ENCODE results near the gene DGAT2L6. TPM values are rescaled to one million over a fixed set of nuclear protein-coding genes. Genes with fewer than 3 reads are reported as not detected.

DGAT2L6 gene
- polyA plus RNA-seq, 1 donor from 2014 or later = not detected

DNA sequence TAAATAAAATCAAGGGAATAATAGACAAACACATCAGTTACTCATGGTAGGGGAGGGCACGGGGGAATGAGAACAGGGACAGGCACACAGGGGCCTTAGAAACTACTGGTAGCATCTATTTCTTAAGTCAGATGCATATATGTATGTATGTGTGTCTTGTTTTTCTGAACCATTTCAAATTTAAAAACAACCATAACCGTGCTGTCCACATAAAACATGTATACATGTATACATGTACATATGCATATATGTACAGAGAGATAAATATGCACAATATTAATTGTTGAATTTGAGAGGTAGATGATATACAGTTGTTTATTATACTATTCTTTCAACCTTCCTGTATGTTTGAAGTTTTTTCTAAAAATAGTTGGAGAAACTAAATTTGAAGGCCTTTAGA lies 49.4 kb downstream of the DGAT2L6 start:
- no peaks in the 10 kb centered on the region for H4K20me1 ChIP-seq (ENCODE audit: insufficient read depth)
- TF ChIP-seq MXI1 (conservative IDR thresholded peaks at IDR 0.05; ENCODE audit: poor library complexity, severe bottlenecking) = no peak
- H2AFZ ChIP-seq (ENCODE audit: low read depth, low read length) = no peak overlapping the region
- no peaks in the 10 kb centered on the region for H3K9me3 ChIP-seq (ENCODE audit: low read length)
- H3K9me2 ChIP-seq (ENCODE audit: insufficient read depth, low read length) = no peaks in the 10 kb centered on the region
- no peaks in the 10 kb centered on the region for H3K79me2 ChIP-seq (replicated peaks; ENCODE audit: insufficient read depth, low read length)
- H3K4me2 ChIP-seq (ENCODE audit: low read length) = no peak overlapping the region
- H3K9ac ChIP-seq (ENCODE audit: low read length) = no peak overlapping the region
- H3F3A ChIP-seq (ENCODE audit: insufficient read depth, low read length, poor library complexity, severe bottlenecking) = no peaks in the 10 kb centered on the region
- no peak overlapping the region for H3K4me3 ChIP-seq (ENCODE audit: low read length)
- H3K27ac ChIP-seq (ENCODE audit: low read length) = no peak overlapping the region
- no peaks in the 10 kb centered on the region for H3K27me3 ChIP-seq (ENCODE audit: insufficient read depth, low read depth, low read length)
- no peaks in the 10 kb centered on the region for H3K36me3 ChIP-seq (ENCODE audit: insufficient read depth, low read length)

DNA sequence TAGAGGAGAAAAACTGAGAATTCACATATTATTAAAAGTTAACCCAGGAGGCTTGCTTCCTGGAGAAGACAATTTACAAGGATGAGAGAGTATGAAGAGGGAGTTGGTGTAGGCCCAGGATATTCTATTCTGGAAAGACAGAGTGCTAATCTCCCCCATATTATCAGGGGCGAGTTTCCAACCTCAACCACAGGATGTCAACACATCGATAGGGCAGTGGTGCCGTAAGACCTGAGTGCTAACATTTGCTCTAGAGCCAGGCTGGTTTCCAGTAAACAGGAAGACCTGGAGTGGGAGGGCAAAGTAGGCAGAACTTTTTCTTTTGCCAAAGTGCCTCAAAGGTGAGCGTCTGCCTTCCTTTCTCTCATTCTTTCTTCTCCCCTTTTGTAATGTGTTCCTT lies 54.4 kb downstream of the DGAT2L6 start:
- Histone ChIP-seq H3K79me2 (replicated peaks; ENCODE audit: insufficient read depth, low read length) (no peaks in the 10 kb centered on the region), H3K9me3 (ENCODE audit: low read length) (no peaks in the 10 kb centered on the region), H3F3A (ENCODE audit: insufficient read depth, low read length, poor library complexity, severe bottlenecking) (no peaks in the 10 kb centered on the region), H3K4me3 (ENCODE audit: low read length) (no peak overlapping the region), H3K27ac (ENCODE audit: low read length) (no peak overlapping the region), H3K27me3 (ENCODE audit: insufficient read depth, low read depth, low read length) (no peaks in the 10 kb centered on the region), H3K9me2 (ENCODE audit: insufficient read depth, low read length) (no peaks in the 10 kb centered on the region), H3K4me2 (ENCODE audit: low read length) (no peak overlapping the region), H2AFZ (ENCODE audit: low read depth, low read length) (no peak overlapping the region), H3K36me3 (ENCODE audit: insufficient read depth, low read length) (no peaks in the 10 kb centered on the region), H3K9ac (ENCODE audit: low read length) (no peak overlapping the region), H4K20me1 (ENCODE audit: insufficient read depth) (no peaks in the 10 kb centered on the region)
- TF ChIP-seq POLR2AphosphoS5 (IDR thresholded peaks at IDR 0.05) = no peak

DNA sequence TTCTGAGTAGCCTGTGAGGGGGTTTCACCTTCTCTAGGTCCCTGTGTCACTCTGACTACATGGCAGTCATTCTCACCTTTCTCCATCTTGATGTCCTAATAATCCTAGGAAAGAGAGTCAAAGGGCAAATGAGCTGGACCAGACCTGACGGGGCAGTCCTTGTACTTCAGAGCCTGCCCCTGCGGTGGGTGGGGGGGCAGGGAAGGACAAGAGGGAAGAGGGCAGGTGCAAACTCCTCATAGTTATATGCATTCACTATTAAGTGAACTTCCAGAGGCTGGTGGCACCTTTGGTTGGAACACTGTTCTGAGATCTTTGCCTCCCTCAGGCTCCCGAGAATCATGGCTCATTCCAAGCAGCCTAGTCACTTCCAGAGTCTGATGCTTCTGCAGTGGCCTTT lies 57.1 kb downstream of the DGAT2L6 start, which contains the start of gene AWAT1:
AWAT1 (plus strand) TSS at position 301 of the 400 bp plus-strand sequence; CDS start at position 342, 41 bp downstream.
- Histone ChIP-seq H3K27ac (ENCODE audit: low read length) (no peak within 1 kb of the TSS), H3K79me2 (replicated peaks; ENCODE audit: insufficient read depth, low read length) (no peaks in the 10 kb centered on the region), H3K4me2 (ENCODE audit: low read length) (no peak within 1 kb of the TSS), H3K27me3 (ENCODE audit: insufficient read depth, low read depth, low read length) (no peaks in the 10 kb centered on the region), H3F3A (ENCODE audit: insufficient read depth, low read length, poor library complexity, severe bottlenecking) (no peaks in the 10 kb centered on the region), H3K36me3 (ENCODE audit: insufficient read depth, low read length) (no peaks in the 10 kb centered on the region), H3K9me3 (ENCODE audit: low read length) (no peaks in the 10 kb centered on the region), H2AFZ (ENCODE audit: low read depth, low read length) (no peak within 1 kb of the TSS), H3K9me2 (ENCODE audit: insufficient read depth, low read length) (no peaks in the 10 kb centered on the region), H3K4me3 (ENCODE audit: low read length) (no peak within 1 kb of the TSS), H3K9ac (ENCODE audit: low read length) (no peak within 1 kb of the TSS), H4K20me1 (ENCODE audit: insufficient read depth) (no peaks in the 10 kb centered on the region)
- TF ChIP-seq EZH2 (IDR thresholded peaks at IDR 0.05; ENCODE audit: borderline replicate concordance, insufficient read depth, low read length, poor library complexity, severe bottlenecking) = no peak
- TF ChIP-seq, protein P1, sequence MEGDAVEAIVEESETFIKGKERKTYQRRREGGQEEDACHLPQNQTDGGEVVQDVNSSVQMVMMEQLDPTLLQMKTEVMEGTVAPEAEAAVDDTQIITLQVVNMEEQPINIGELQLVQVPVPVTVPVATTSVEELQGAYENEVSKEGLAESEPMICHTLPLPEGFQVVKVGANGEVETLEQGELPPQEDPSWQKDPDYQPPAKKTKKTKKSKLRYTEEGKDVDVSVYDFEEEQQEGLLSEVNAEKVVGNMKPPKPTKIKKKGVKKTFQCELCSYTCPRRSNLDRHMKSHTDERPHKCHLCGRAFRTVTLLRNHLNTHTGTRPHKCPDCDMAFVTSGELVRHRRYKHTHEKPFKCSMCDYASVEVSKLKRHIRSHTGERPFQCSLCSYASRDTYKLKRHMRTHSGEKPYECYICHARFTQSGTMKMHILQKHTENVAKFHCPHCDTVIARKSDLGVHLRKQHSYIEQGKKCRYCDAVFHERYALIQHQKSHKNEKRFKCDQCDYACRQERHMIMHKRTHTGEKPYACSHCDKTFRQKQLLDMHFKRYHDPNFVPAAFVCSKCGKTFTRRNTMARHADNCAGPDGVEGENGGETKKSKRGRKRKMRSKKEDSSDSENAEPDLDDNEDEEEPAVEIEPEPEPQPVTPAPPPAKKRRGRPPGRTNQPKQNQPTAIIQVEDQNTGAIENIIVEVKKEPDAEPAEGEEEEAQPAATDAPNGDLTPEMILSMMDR (IDR thresholded peaks at IDR 0.05; ENCODE audit: poor library complexity, severe bottlenecking) = no peak
- no peak for TF ChIP-seq SMC3 (conservative IDR thresholded peaks at IDR 0.05; ENCODE audit: poor library complexity)
- no peak for TF ChIP-seq MXI1 (conservative IDR thresholded peaks at IDR 0.05; ENCODE audit: poor library complexity, severe bottlenecking)
- TF ChIP-seq EP300 (conservative IDR thresholded peaks at IDR 0.05; ENCODE audit: poor library complexity, severe bottlenecking) = no peak
- TF ChIP-seq RAD21 (conservative IDR thresholded peaks at IDR 0.05) = no peak

DNA sequence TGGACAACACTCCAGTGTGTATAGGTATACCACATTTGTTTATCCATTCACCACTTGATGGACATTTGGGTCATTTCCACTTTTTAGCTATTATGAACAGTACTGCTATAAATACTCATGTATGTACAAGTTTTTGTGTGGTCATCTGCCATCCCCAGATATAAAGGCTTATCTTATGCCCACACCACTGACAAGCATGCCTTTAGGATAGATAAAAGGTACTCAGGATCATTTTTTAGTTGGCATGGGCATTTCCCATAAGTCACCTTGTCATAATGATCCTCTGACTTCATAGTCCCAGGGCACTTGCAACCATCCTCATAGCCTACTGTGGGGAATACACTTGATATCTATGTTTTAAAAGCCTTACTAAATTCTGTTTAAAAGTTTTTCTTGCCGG lies 63.5 kb downstream of the DGAT2L6 start:
- H3K9ac ChIP-seq (ENCODE audit: low read length) = no peak overlapping the region
- no peaks in the 10 kb centered on the region for H3K79me2 ChIP-seq (replicated peaks; ENCODE audit: insufficient read depth, low read length)
- no peak overlapping the region for H3K27ac ChIP-seq (ENCODE audit: low read length)
- no peak overlapping the region for H3K4me2 ChIP-seq (ENCODE audit: low read length)
- H3F3A ChIP-seq (ENCODE audit: insufficient read depth, low read length, poor library complexity, severe bottlenecking) = no peaks in the 10 kb centered on the region
- no peak overlapping the region for H3K4me3 ChIP-seq (ENCODE audit: low read length)
- no peaks in the 10 kb centered on the region for H3K36me3 ChIP-seq (ENCODE audit: insufficient read depth, low read length)
- no peaks in the 10 kb centered on the region for H3K27me3 ChIP-seq (ENCODE audit: insufficient read depth, low read depth, low read length)
- no peaks in the 10 kb centered on the region for H4K20me1 ChIP-seq (ENCODE audit: insufficient read depth)
- TF ChIP-seq POLR2AphosphoS5 (IDR thresholded peaks at IDR 0.05) (no peak), SMC3 (conservative IDR thresholded peaks at IDR 0.05; ENCODE audit: poor library complexity) (no peak), EP300 (conservative IDR thresholded peaks at IDR 0.05; ENCODE audit: poor library complexity, severe bottlenecking) (no peak), EZH2 (IDR thresholded peaks at IDR 0.05; ENCODE audit: borderline replicate concordance, insufficient read depth, low read length, poor library complexity, severe bottlenecking) (no peak), RAD21 (conservative IDR thresholded peaks at IDR 0.05) (no peak), TAF1 (IDR thresholded peaks at IDR 0.05; ENCODE audit: low read depth) (no peak)
- TF ChIP-seq, protein P1 (IDR thresholded peaks at IDR 0.05; ENCODE audit: poor library complexity, severe bottlenecking) = no peak
- H3K9me2 ChIP-seq (ENCODE audit: insufficient read depth, low read length) = no peaks in the 10 kb centered on the region
- no peaks in the 10 kb centered on the region for H3K9me3 ChIP-seq (ENCODE audit: low read length)
- H2AFZ ChIP-seq (ENCODE audit: low read depth, low read length) = no peak overlapping the region
